Astrocyte of the cerebellum (primary cell): ENCODE measurements around the gene CHST6.
"Not testable (repeated sequence)": the region's sequence is repeated elsewhere in the genome, so short reads cannot be mapped to it uniquely, and the experiment has no call there.

Experiments used
- DNase-seq: peaks from one replicate; pipeline ENCODE4 v3.0.0-alpha.2; 2011; ENCODE audit warnings: low read depth
- H3K4me3 ChIP-seq: 2 replicates; pipeline ENCODE4 v1.5.1; 2011; ENCODE audit warnings: mild to moderate bottlenecking, low read depth, low read length, moderate library complexity
- CTCF ChIP-seq: IDR thresholded peaks from 2 replicates; pipeline ENCODE4 v1.5.1; 2012; ENCODE audit warnings: low read length, low read depth, moderate library complexity, mild to moderate bottlenecking; ENCODE audit errors: missing control alignments
- in situ Hi-C: cut with HindIII; loops from 2 replicates; pipeline ENCODE4 v1.10.0; 2017; ENCODE audit warnings: low sequenced_read_pairs

CHST6 gene

GRCh38 chr16:75475420-75475847 lies 19.8 kb downstream of the CHST6 start:
- H3K4me3 ChIP-seq: no peak overlapping the region
- TF ChIP-seq CTCF: no peak
- in situ Hi-C loops: no loop called here
- no peak for DNase-seq

- no peak for TF ChIP-seq CTCF
- no peak for DNase-seq
- in situ Hi-C loops: loop anchor here (25.0 kb wide), 1 partner anchor 289 kb away; no protein-coding TSS in a partner anchor
- H3K4me3 ChIP-seq: no peak overlapping the region
Observed at GRCh38 chr16:75472908-75473877, 22.0 kb downstream of the CHST6 start.

GRCh38 chr16:75471723-75472633 lies 23.3 kb downstream of the CHST6 start:
- in situ Hi-C loops: loop anchor here (25.0 kb wide), 1 partner anchor 290 kb away; no protein-coding TSS in a partner anchor
- no peak for DNase-seq
- H3K4me3 ChIP-seq: no peak overlapping the region
- peak; percentile 78 for TF ChIP-seq CTCF

GRCh38 chr16:75466760-75467159 lies 28.5 kb downstream of the CHST6 start:
- in situ Hi-C loops: loop anchor here (25.0 kb wide), 1 partner anchor 296 kb away; no protein-coding TSS in a partner anchor

GRCh38 chr16:75464122-75464918 lies 30.9 kb downstream of the CHST6 start, which contains the start of gene TMEM170A:
Gene TMEM170A, minus strand, starts transcription at chr16:75464689. Its CDS starts 89 bp downstream, at chr16:75464600.
- DNase-seq: peak; percentile 97
- peak; percentile 100 for TF ChIP-seq CTCF
- in situ Hi-C loops: loop anchor here (25.0 kb wide), 1 partner anchor 298 kb away; no protein-coding TSS in a partner anchor
- H3K4me3 ChIP-seq: peak within 1 kb of the TSS; percentile 77

More at GRCh38 chr16:75466760-75467159, 28.5 kb downstream of the CHST6 start:
- no peak for TF ChIP-seq CTCF
- no peak overlapping the region for H3K4me3 ChIP-seq
- DNase-seq: no peak

- in situ Hi-C loops: loop anchor here (25.0 kb wide), 1 partner anchor 299 kb away; no protein-coding TSS in a partner anchor
- peak overlapping the region; percentile 77 for H3K4me3 ChIP-seq
- DNase-seq: not testable (repeated sequence)
Observed at GRCh38 chr16:75463389-75464121, 31.7 kb downstream of the CHST6 start.
